GM12892 (cell line): Measurements from ENCODE around the gene PLSCR3. TPM values are rescaled to one million over a fixed set of nuclear protein-coding genes. Genes with fewer than 3 reads are reported as not detected.

Experiments used
- DNase-seq: peaks from one replicate; pipeline ENCODE4 v3.0.0; 2011; ENCODE audit not compliant: insufficient read length
- FAIRE-seq: peaks from 2 replicates; lab custom pipeline; 2011; peaks lifted over from hg19 to GRCh38; lab: Jason Lieb, UNC
- POLR2A ChIP-seq: IDR thresholded peaks from 2 replicates; pipeline ENCODE4 v1.6.1; 2011; ENCODE audit warnings: low read depth, low read length, control low read depth
- POLR2AphosphoS5 ChIP-seq: IDR thresholded peaks from 2 replicates; pipeline ENCODE4 v1.6.1; 2011; ENCODE audit warnings: low read depth, low read length, control low read depth
- TAF1 ChIP-seq: IDR thresholded peaks from 2 replicates; pipeline ENCODE4 v1.6.1; 2011; ENCODE audit warnings: low read depth, mild to moderate bottlenecking, control low read depth, low read length, borderline replicate concordance
- polyA plus RNA-seq: library from polyadenylated mRNA; unstranded; fragments of >200 nt; gene quantifications from one replicate; pipeline ENCODE4 v1.2.1, GENCODE V29; 2012; ENCODE audit warnings: missing spikeins, inconsistent platforms; ENCODE audit not compliant: missing spikeins

Gene PLSCR3
- polyA plus RNA-seq, result 16.5 TPM

GRCh38 chr17:7394452-7395191, at the start of gene PLSCR3:
PLSCR3 (minus strand) TSS chr17:7394525; CDS start chr17:7394110, 415 bp downstream.
- no peak for TF ChIP-seq POLR2AphosphoS5
- TF ChIP-seq TAF1, result no peak
- peak; percentile 57; the same call in 1 of the 2 replicates for TF ChIP-seq POLR2A
- FAIRE-seq (peak; percentile 94), DNase-seq (peak; percentile 97)

GRCh38 chr17:7443499-7444485, 49.5 kb upstream of the PLSCR3 start:
- FAIRE-seq (no peak), DNase-seq (no peak)
- TF ChIP-seq POLR2AphosphoS5, result no peak
- no peak for TF ChIP-seq POLR2A
- no peak for TF ChIP-seq TAF1

- FAIRE-seq (no peak), DNase-seq (no peak)
- no peak for TF ChIP-seq TAF1
- no peak for TF ChIP-seq POLR2AphosphoS5
- TF ChIP-seq POLR2A, result no peak
Measured at GRCh38 chr17:7442142-7442541, 47.8 kb upstream of the PLSCR3 start.

- no peak for TF ChIP-seq POLR2AphosphoS5
- TF ChIP-seq TAF1, result no peak
- TF ChIP-seq POLR2A, result no peak
- FAIRE-seq (no peak), DNase-seq (no peak)
Measured at GRCh38 chr17:7441266-7441665, 46.9 kb upstream of the PLSCR3 start.

GRCh38 chr17:7440834-7441195, 46.5 kb upstream of the PLSCR3 start:
- TF ChIP-seq POLR2AphosphoS5, result no peak
- TF ChIP-seq TAF1, result no peak
- FAIRE-seq, result no peak
- DNase-seq, result no peak

- FAIRE-seq (peak; percentile 84), DNase-seq (no peak)
- TF ChIP-seq POLR2A, result no peak
- no peak for TF ChIP-seq TAF1
- no peak for TF ChIP-seq POLR2AphosphoS5
Measured at GRCh38 chr17:7440113-7440833, 45.9 kb upstream of the PLSCR3 start.

- FAIRE-seq, result no peak
- no peak for DNase-seq
- TF ChIP-seq TAF1 (no peak), POLR2A (no peak), POLR2AphosphoS5 (no peak)
Measured at GRCh38 chr17:7439462-7440112, 45.3 kb upstream of the PLSCR3 start, which contains the start of gene FGF11. FGF11 (plus strand) TSS chr17:7439512; CDS start chr17:7439621, 109 bp downstream.

GRCh38 chr17:7438656-7439460, 44.5 kb upstream of the PLSCR3 start:
- TF ChIP-seq POLR2AphosphoS5, result no peak
- no peak for TF ChIP-seq TAF1
- no peak for TF ChIP-seq POLR2A
- DNase-seq (no peak), FAIRE-seq (peak; percentile 24)

GRCh38 chr17:7437950-7438614, 43.8 kb upstream of the PLSCR3 start:
- FAIRE-seq, result no peak
- no peak for TF ChIP-seq TAF1
- no peak for TF ChIP-seq POLR2A
- no peak for TF ChIP-seq POLR2AphosphoS5
- no peak for DNase-seq

- no peak for FAIRE-seq
- DNase-seq, result no peak
- TF ChIP-seq TAF1, result no peak
- TF ChIP-seq POLR2AphosphoS5, result no peak
- TF ChIP-seq POLR2A, result no peak
Measured at GRCh38 chr17:7437369-7437863, 43.1 kb upstream of the PLSCR3 start.
